Fibroblast of peridontal ligament (primary cell): ENCODE data around the gene MOG.
A peak's percentile ranks its signal among the peaks of the same experiment; 100 is the strongest.

Experiments
- DNase-seq: peaks from one replicate; pipeline ENCODE4 v3.0.0-alpha.2; 2010; ENCODE audit errors: extremely low read depth

The MOG gene

DNA sequence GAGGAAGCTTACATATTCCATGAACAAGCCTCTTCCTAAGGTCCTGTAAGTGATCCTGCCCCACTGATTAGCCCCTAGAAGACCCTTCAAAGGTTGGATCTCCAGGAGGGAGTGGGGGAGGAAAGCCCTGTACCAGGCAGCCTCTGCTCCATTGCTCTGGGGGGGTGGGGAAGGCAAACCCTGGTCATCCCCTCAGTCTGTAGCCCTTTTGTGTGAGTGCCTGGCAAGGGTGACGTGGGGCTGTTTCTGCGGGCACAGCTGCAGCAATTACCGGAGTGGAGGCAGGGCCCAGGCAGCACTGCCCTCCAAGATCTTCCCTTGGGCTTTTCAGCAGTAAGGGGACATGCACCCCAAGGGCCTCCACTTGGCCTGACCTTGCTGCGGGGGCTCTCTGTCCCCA, at the start of gene MOG:
MOG (plus strand) TSS at position 295 of the 400 bp plus-strand sequence. CDS start 118 bp downstream, outside the sequence.
- no peak for DNase-seq

- no peak for DNase-seq
Observed at GRCh38 chr6:29608131-29608530, 48.8 kb upstream of the MOG start.

GRCh38 chr6:29610540-29610939, 46.4 kb upstream of the MOG start:
- DNase-seq = no peak

GRCh38 chr6:29611426-29611825, 45.5 kb upstream of the MOG start:
- DNase-seq = no peak

DNA sequence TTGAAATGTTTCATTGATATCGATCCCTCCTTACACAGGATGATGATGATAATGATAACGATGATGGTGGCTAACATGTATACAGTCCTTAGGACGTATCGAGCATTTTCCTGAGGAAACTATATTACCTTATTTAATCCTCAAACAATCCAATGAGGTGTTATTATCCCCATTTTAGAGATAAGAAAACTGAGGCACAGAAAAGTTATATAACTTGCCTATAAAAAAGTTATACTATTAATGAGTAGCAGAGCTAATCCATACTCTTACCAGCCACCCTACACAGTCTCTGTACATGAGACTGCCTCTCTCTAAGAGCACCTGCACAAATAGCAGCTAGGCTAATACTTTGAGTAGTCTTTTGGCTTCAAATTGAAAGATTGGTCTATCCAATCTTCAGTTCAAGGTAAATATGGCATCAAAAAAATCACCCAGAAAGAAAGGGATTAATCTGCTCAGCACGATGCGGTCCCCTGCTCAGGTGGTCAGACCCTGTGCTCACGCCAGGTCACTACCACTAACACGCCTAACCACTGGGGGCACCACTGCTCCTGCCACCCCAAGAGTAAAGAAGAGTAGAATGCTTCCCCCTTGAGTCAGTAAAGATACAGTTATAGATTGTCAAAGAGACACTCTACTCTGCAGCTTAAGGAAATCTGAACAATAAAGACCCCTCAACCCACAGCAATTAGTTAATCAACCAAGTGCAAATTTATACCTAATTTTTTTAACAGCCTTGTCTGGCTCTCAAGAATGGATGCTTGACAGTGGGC, 38.9 kb upstream of the MOG start:
- DNase-seq = no peak

- no peak for DNase-seq
Observed at GRCh38 chr6:29619578-29620160, 37.2 kb upstream of the MOG start.

- DNase-seq = no peak
Observed at GRCh38 chr6:29620630-29621029, 36.3 kb upstream of the MOG start.

DNA sequence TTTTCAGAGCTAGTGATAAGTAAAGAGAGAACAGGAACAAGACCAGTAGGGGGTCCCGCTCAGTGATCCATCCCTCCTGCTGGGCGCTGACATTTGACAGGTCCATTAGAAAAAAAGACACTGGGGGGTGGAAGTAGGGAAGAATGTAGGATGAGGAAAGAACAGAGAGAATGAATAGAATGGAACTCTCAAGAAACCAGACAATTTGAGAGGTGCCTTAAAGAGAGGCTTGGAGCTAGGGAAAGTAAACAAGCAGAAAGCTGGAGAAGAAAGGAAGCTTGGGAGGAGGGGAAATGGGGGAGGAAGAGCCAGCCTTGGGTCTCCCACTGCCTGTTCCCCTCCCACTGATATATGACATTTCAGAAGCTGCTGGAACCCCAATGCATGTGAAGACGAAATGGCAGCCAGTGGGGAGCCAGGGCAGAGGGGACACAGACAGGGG, 32.4 kb upstream of the MOG start:
- DNase-seq = no peak

DNA sequence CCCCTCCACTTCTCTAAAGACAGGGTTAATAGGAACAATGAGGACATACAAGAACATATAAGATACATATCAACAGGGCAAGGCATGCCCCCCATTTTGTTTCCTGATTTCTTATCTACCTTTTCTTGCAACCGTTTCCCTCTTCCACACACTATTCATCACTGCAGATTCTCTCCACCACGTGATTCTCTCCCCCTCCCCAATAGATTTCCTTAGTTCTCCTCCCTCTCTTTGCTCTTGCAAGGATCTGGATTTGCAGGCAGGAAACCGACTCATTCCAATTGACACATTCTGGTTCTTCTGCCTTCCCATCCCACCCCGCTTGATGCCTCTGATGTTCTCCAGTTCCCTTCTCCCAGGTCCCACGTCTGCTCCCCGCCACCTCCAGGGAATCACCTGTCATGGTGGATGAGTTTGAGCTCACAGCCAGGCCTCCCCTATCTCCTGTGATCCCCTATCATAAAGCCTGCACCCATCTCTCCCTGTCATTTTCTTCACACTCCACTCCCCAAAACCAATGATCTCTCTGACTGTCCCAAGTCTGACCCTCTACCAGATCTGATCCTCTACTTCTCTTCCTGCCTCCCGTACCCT, 31.5 kb upstream of the MOG start:
- DNase-seq = no peak

DNA sequence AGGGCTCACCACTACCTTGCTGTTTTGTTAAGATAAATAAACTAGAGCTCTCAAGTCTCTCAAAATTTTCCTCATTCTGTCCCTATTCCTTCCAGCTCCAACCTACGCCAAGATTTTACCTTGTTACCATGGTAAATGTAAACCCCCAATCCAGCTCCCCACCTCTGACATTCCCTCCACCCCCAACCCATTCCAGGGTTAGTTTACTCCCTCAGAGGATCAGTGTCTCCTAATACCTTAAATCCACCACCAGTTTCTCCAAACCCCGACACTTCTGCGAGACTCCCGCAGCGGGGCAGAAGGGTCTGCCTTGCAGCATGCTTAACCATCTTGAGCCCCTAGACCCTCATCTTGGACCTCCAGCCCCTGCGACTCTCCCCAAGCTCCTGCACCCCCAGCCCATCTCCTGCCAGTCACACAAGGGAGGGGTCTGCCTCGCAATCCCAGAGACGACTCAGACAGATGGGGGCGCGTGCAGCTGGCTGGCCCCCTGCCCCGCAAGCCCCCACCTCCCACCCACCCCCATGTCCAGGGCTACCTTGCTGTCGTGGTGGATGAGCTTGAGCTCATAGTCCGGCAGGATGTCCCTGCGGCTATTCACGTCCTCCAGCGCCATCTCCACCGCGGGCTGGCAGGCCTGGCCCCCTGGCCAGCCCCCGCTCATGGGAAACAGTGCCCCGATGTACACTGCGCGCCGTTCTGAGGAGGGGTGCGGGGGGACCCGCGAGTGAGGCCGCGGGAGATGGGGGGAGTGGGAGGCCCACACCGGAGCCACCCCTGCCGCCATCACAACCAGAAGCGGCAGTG, 29.7 kb upstream of the MOG start:
- DNase-seq = no peak

DNA sequence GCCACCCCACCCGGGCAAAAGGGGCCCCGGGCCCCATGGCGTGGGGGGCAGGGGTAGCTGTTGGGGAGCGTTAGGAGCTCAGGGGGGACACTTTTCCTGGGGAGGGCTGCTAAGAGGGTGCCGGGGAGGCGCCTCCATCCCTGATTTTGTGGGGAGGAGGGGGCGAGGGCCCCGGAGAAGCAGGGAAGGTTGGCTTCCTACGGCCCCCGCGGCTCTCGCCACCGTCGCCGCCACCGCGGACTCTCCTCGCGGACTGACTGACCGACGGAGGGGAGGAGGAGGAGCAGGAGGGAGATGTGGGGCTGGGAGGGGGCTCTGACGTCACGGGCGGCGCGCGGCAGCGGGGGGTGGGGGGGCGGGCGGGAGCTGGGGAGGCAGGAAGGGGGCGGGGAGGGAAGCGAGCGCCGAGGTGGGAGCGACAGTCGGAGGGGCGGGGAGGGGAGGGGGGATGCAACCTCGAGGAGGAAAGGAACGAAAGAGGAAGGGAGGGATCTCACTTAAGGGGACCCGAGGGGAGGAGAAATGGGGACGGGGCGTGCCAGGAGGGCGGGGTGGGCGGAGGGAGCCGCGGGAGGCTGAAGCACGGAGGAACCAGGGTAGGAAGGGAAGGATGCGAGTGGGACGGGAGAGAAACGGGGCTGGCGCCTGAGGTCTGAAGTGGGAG, 29.0 kb upstream of the MOG start:
- peak; percentile 75 for DNase-seq

- DNase-seq = peak; percentile 55
Observed at GRCh38 chr6:29628419-29629281, 28.2 kb upstream of the MOG start.

GRCh38 chr6:29629571-29629970, 27.3 kb upstream of the MOG start:
- DNase-seq = no peak

DNA sequence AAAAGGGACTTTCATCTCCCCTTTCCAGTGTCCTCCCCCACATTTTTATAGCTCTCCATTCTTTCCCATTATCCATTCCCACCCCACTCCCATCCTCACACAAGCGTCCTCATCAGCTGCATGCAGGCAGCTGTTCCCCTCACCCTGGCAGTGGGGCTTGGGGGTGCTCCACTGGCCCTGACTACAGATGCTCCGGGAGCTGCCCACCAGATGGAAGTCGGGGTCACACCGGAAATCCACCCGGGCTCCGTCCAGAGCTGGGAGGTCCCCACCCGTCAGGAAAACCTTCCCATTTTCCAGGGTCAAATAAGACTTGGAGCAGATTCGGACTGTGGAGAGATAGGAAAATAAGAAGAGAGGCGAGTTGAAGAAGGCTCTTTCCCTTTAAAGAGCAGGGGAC, 26.6 kb upstream of the MOG start:
- DNase-seq = no peak

DNA sequence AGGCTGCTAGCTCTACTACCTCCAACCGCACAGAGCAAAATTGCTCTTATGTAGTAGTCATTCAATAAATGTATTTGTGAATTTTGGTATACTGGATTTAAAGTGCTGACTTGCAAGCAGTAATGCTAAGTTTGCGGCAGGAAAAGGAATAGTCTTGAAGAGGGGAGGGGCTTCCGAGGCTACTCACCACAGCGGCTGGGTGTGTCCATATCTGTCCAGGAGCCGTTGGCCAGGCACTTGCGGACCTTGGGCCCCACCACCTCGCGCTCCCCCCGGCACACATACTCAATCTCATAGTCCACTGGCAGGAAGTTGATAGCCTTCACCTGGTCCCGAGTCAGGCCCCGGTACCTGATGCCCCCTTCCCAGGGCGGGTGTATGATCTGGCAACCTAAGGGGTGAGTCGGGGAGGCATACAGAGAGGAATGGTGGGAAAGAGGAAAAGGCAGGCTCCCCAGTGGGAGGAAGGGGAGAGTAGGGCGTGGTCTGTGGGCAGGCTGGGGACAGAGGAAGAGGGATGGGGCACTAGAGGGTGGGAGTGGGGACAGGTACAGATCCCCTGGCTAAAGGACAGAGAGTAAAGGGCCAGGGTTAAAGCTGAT, 25.6 kb upstream of the MOG start:
- no peak for DNase-seq

GRCh38 chr6:29631860-29632731, 24.8 kb upstream of the MOG start:
- DNase-seq = peak; percentile 46

DNA sequence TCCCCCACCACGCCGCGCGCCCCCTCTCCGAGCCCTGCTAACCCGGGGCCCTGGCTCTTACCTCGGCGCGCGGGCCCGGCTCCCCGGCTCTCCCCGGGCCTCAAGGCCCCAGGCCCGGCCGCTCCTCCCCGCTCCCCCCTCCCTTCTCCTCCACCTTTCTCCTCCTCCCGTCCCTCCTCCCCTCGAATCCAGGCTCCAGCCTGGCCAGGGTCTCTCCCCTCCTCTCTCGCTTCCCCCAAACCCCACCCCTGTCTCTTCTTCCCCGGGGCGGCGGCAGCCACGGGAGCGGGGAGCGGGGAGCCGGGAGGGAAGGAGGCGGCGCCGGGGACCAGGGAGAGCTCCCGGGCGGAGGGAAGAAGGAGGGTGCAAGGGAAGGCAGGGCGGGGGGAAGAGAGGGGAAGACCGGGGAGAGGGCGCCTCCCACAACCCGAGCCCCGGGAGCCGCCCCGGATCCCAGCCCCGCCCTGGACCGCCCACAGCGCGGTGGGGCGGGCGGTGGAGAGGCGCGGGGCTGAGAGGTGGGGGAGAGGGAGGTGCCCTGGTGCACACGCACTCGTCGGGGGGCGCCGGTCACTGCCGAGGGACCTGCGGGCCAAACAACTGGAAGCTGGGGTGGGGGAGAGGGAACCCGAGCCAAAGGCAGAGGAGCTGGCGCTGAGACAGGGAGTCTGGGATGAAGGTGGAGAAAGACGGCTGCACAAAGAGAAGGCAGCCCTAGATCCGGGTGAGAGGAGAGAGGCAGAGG, 23.9 kb upstream of the MOG start, which contains the start of gene GABBR1:
GABBR1 (minus strand) TSS at position 395 of the 745 bp plus-strand sequence. CDS start 798 bp downstream, outside the sequence.
- DNase-seq = peak; percentile 80

DNA sequence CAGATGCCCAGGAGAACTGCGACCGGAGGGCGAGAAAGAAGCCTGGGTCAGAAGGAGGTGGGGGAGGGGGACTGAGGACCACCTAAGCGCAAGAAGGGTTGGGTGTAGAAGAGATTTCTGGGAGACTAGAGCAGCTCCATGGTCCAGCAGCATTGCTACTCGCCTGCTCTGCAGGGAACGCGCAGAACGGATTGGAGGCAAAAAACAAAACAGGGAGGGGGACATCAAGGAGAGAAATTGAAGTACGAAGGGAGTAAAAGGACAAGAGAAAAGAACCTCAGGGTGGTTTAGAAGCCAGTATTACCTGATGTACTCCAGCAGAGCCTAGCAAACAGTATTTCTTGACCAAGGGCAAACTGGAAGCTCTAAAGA, 23.4 kb upstream of the MOG start:
- DNase-seq = peak; percentile 17

GRCh38 chr6:29637247-29637646, 19.6 kb upstream of the MOG start:
- DNase-seq = no peak
